Measurements from ENCODE around the gene NDST1. TPM values are rescaled to one million over a fixed set of nuclear protein-coding genes. Genes with fewer than 3 reads are reported as not detected.

The NDST1 gene
- total RNA-seq, 2 experiments from 2014 or later, result 5.1 to 5.5 TPM

- Mint-ChIP-seq H3K36me3 (ENCODE audit: low read depth) (no peaks in the 10 kb centered on the region), H3K9me3 (ENCODE audit: low read depth) (no peaks in the 10 kb centered on the region), H3K27ac (no peak overlapping the region), H3K4me3 (no peak overlapping the region), H3K27me3 (no peaks in the 10 kb centered on the region), H3K4me1 (no peaks in the 10 kb centered on the region)
- DNase-seq (no peak), ATAC-seq (no peak)
- POLR2A ChIA-PET, result no interaction called here
- intact Hi-C loops (cut with DNase I, micrococcal nuclease), result no loop called here
- CTCF ChIA-PET, result interaction anchor here (1.1 kb wide), 1 partner anchor 18 kb away, joined by 4 read pairs; no protein-coding TSS in a partner anchor
Observed at GRCh38 chr5:150502106-150502505, 5.8 kb upstream of the NDST1 start.

- H3K27me3 Mint-ChIP-seq, result no peaks in the 10 kb centered on the region
- POLR2A ChIA-PET, result no interaction called here
- no peak for DNase-seq
Observed at GRCh38 chr5:150502847-150503246, 5.1 kb upstream of the NDST1 start.

GRCh38 chr5:150503386-150503785, 4.5 kb upstream of the NDST1 start:
- CTCF ChIA-PET, result no interaction called here
- Mint-ChIP-seq H3K9me3 (ENCODE audit: low read depth) (no peaks in the 10 kb centered on the region), H3K4me1 (no peaks in the 10 kb centered on the region), H3K27me3 (no peaks in the 10 kb centered on the region), H3K27ac (no peak overlapping the region), H3K36me3 (ENCODE audit: low read depth) (no peaks in the 10 kb centered on the region), H3K4me3 (no peak overlapping the region)
- ATAC-seq, result no peak
- POLR2A ChIA-PET, result no interaction called here
- intact Hi-C loops (cut with DNase I, micrococcal nuclease), result no loop called here
- no peak for DNase-seq

More at GRCh38 chr5:150502847-150503246, 5.1 kb upstream of the NDST1 start:
- Mint-ChIP-seq H3K4me3 (no peak overlapping the region), H3K4me1 (no peaks in the 10 kb centered on the region), H3K9me3 (ENCODE audit: low read depth) (no peaks in the 10 kb centered on the region), H3K27ac (no peak overlapping the region), H3K36me3 (ENCODE audit: low read depth) (no peaks in the 10 kb centered on the region)
- intact Hi-C loops (cut with DNase I, micrococcal nuclease), result no loop called here
- CTCF ChIA-PET, result interaction anchor here (1.1 kb wide), 1 partner anchor 18 kb away, joined by 4 read pairs; no protein-coding TSS in a partner anchor
- ATAC-seq, result no peak

- no peak for ATAC-seq
- H3K9me3 Mint-ChIP-seq (ENCODE audit: low read depth), result no peaks in the 10 kb centered on the region
- CTCF ChIA-PET, result interaction anchor here (0.6 to 1.3 kb wide), 2 partner anchors 47 to 84 kb away, joined by 3 read pairs; no protein-coding TSS in a partner anchor
Observed at GRCh38 chr5:150503977-150504620, 3.8 kb upstream of the NDST1 start.

GRCh38 chr5:150505041-150505511, 2.9 kb upstream of the NDST1 start:
- Mint-ChIP-seq H3K36me3 (ENCODE audit: low read depth) (no peaks in the 10 kb centered on the region), H3K9me3 (ENCODE audit: low read depth) (no peaks in the 10 kb centered on the region), H3K4me3 (no peak overlapping the region), H3K4me1 (no peaks in the 10 kb centered on the region), H3K27ac (no peak overlapping the region), H3K27me3 (no peaks in the 10 kb centered on the region)
- DNase-seq (no peak), ATAC-seq (no peak)
- intact Hi-C loops (cut with DNase I, micrococcal nuclease), result no loop called here
- CTCF ChIA-PET, result interaction anchor here (0.6 to 1.3 kb wide), 3 partner anchors 46 to 868 kb away, joined by 3 read pairs; no protein-coding TSS in a partner anchor
- POLR2A ChIA-PET, result no interaction called here

More at GRCh38 chr5:150503977-150504620, 3.8 kb upstream of the NDST1 start:
- POLR2A ChIA-PET, result no interaction called here
- H3K4me1 Mint-ChIP-seq, result no peaks in the 10 kb centered on the region
- intact Hi-C loops (cut with DNase I, micrococcal nuclease), result no loop called here
- H3K27ac Mint-ChIP-seq, result no peak overlapping the region
- H3K36me3 Mint-ChIP-seq (ENCODE audit: low read depth), result no peaks in the 10 kb centered on the region
- no peaks in the 10 kb centered on the region for H3K27me3 Mint-ChIP-seq
- H3K4me3 Mint-ChIP-seq, result no peak overlapping the region
- DNase-seq, result no peak

- H3K36me3 Mint-ChIP-seq (ENCODE audit: low read depth), result no peaks in the 10 kb centered on the region
- no peaks in the 10 kb centered on the region for H3K27me3 Mint-ChIP-seq
- DNase-seq (no peak), ATAC-seq (no peak)
- no peaks in the 10 kb centered on the region for H3K4me1 Mint-ChIP-seq
- POLR2A ChIA-PET, result interaction anchor here (0.6 kb wide), 1 partner anchor 139 kb away, joined by 3 read pairs; no protein-coding TSS in a partner anchor
- no peak overlapping the region for H3K4me3 Mint-ChIP-seq
- H3K27ac Mint-ChIP-seq, result no peak overlapping the region
- H3K9me3 Mint-ChIP-seq (ENCODE audit: low read depth), result no peaks in the 10 kb centered on the region
- intact Hi-C loops (cut with DNase I, micrococcal nuclease), result no loop called here
- CTCF ChIA-PET, result interaction anchor here (0.9 kb wide), 1 partner anchor 47 kb away, joined by 3 read pairs; no protein-coding TSS in a partner anchor
Observed at GRCh38 chr5:150505816-150506215, 2.1 kb upstream of the NDST1 start.

- no peaks in the 10 kb centered on the region for H3K9me3 Mint-ChIP-seq (ENCODE audit: low read depth)
- no peaks in the 10 kb centered on the region for H3K36me3 Mint-ChIP-seq (ENCODE audit: low read depth)
- POLR2A ChIA-PET, result no interaction called here
- no peak overlapping the region for H3K27ac Mint-ChIP-seq
- CTCF ChIA-PET, result no interaction called here
- intact Hi-C loops (cut with DNase I, micrococcal nuclease), result no loop called here
- no peaks in the 10 kb centered on the region for H3K27me3 Mint-ChIP-seq
- ATAC-seq (no peak), DNase-seq (no peak)
- no peak overlapping the region for H3K4me3 Mint-ChIP-seq
- H3K4me1 Mint-ChIP-seq, result no peaks in the 10 kb centered on the region
Observed at GRCh38 chr5:150506571-150507473, 1.1 kb upstream of the NDST1 start.

GRCh38 chr5:150508277-150508640, 328 bp downstream of the NDST1 start:
- H3K4me1 Mint-ChIP-seq, result no peaks in the 10 kb centered on the region
- ATAC-seq (no peak), DNase-seq (no peak)
- no peaks in the 10 kb centered on the region for H3K36me3 Mint-ChIP-seq (ENCODE audit: low read depth)
- no peak overlapping the region for H3K27ac Mint-ChIP-seq
- H3K4me3 Mint-ChIP-seq, result no peak overlapping the region
- ChIA-PET POLR2A (interaction anchor here (0.7 kb wide), 1 partner anchor 145 kb away, joined by 3 read pairs; no protein-coding TSS in a partner anchor), CTCF (interaction anchor here (0.6 kb wide), 1 partner anchor 70 kb away, joined by 3 read pairs; no protein-coding TSS in a partner anchor)
- intact Hi-C loops (cut with DNase I, micrococcal nuclease), result no loop called here
- H3K9me3 Mint-ChIP-seq (ENCODE audit: low read depth), result no peaks in the 10 kb centered on the region
- no peaks in the 10 kb centered on the region for H3K27me3 Mint-ChIP-seq

- DNase-seq, result no peak
- intact Hi-C loops (cut with DNase I, micrococcal nuclease), result no loop called here
- H3K4me1 Mint-ChIP-seq, result no peaks in the 10 kb centered on the region
- CTCF ChIA-PET, result interaction anchor here (0.7 to 1.1 kb wide), 2 partner anchors 16 to 60 kb away, joined by 3 read pairs; no protein-coding TSS in a partner anchor
- H3K27ac Mint-ChIP-seq, result no peak overlapping the region
- H3K9me3 Mint-ChIP-seq (ENCODE audit: low read depth), result no peaks in the 10 kb centered on the region
- no peaks in the 10 kb centered on the region for H3K27me3 Mint-ChIP-seq
- POLR2A ChIA-PET, result interaction anchor here (0.7 kb wide), 1 partner anchor 145 kb away, joined by 3 read pairs; no protein-coding TSS in a partner anchor
- ATAC-seq, result no peak
- H3K4me3 Mint-ChIP-seq, result no peak overlapping the region
- no peaks in the 10 kb centered on the region for H3K36me3 Mint-ChIP-seq (ENCODE audit: low read depth)
Observed at GRCh38 chr5:150508828-150509227, 897 bp downstream of the NDST1 start.

- DNase-seq (no peak), ATAC-seq (no peak)
- ChIA-PET POLR2A (no interaction called here), CTCF (no interaction called here)
- H3K4me1 Mint-ChIP-seq, result no peaks in the 10 kb centered on the region
- no peaks in the 10 kb centered on the region for H3K27me3 Mint-ChIP-seq
- no peak overlapping the region for H3K27ac Mint-ChIP-seq
- no peak overlapping the region for H3K4me3 Mint-ChIP-seq
- intact Hi-C loops (cut with DNase I, micrococcal nuclease), result no loop called here
- no peaks in the 10 kb centered on the region for H3K9me3 Mint-ChIP-seq (ENCODE audit: low read depth)
- no peaks in the 10 kb centered on the region for H3K36me3 Mint-ChIP-seq (ENCODE audit: low read depth)
Observed at GRCh38 chr5:150509992-150510391, 2.1 kb downstream of the NDST1 start.

GRCh38 chr5:150510460-150511263, 2.7 kb downstream of the NDST1 start:
- Mint-ChIP-seq H3K27me3 (no peaks in the 10 kb centered on the region), H3K36me3 (ENCODE audit: low read depth) (no peaks in the 10 kb centered on the region), H3K9me3 (ENCODE audit: low read depth) (no peaks in the 10 kb centered on the region), H3K27ac (no peak overlapping the region), H3K4me1 (no peaks in the 10 kb centered on the region), H3K4me3 (no peak overlapping the region)
- ChIA-PET POLR2A (interaction anchor here (0.5 kb wide), 1 partner anchor 26 kb away, joined by 3 read pairs; no protein-coding TSS in a partner anchor), CTCF (interaction anchor here (1.0 to 1.3 kb wide), 2 partner anchors 34 to 52 kb away, joined by 3 to 5 read pairs; no protein-coding TSS in a partner anchor)
- intact Hi-C loops (cut with DNase I, micrococcal nuclease), result no loop called here
- ATAC-seq, result no peak
- DNase-seq, result no peak

All from activated CD4-positive, alpha-beta T cell treated with anti-CD3 and anti-CD28 coated beads for 36 hours (primary cell).